H1 (cell line): ENCODE measurements around the gene ASCL1. TPM values are rescaled to one million over a fixed set of nuclear protein-coding genes. Genes with fewer than 3 reads are reported as not detected.

Source experiments
- CTCF ChIA-PET: fragments of 300-600 bp; sonication (Branson Sonifier 250); formaldehyde crosslinking; loops from one replicate; lab custom pipeline; 2021; ENCODE audit not compliant: partially characterized antibody; lab: Charles Lee
- POLR2A ChIA-PET: fragments of 300-600 bp; sonication (Branson Sonifier 250); formaldehyde crosslinking; loops from one replicate; lab custom pipeline; 2021; ENCODE audit warnings: inconsistent platforms; ENCODE audit not compliant: partially characterized antibody; lab: Charles Lee
- DNase-seq, 2 experiments: peaks; one replicate each; pipeline versions ENCODE4 v3.0.0 to v3.0.0-alpha.2; 2010 to 2022; ENCODE audit warnings: low spot score in 2 of 2, low read depth in 1 of 2, mixed read lengths in 1 of 2
- FAIRE-seq: peaks from 2 replicates; lab custom pipeline; 2011; peaks lifted over from hg19 to GRCh38; lab: Jason Lieb, UNC
- H2AFZ ChIP-seq: 2 replicates; pipeline ENCODE4 v1.8.1; 2012; ENCODE audit warnings: low read length, inconsistent platforms
- H2AK5ac ChIP-seq: 2 replicates; pipeline ENCODE4 v1.6.1; 2013; ENCODE audit warnings: low read depth, low read length
- H2BK120ac ChIP-seq: replicated peaks from 2 replicates; pipeline ENCODE3; 2013; ENCODE audit warnings: low read depth, low read length, inconsistent platforms
- H2BK12ac ChIP-seq: 2 replicates; pipeline ENCODE4 v1.6.1; 2013; ENCODE audit warnings: low read depth, low read length
- H2BK15ac ChIP-seq: 2 replicates; pipeline ENCODE4 v1.6.1; 2013; ENCODE audit warnings: low read length
- H2BK20ac ChIP-seq: 2 replicates; pipeline ENCODE4 v1.6.1; 2013; ENCODE audit warnings: low read length
- H2BK5ac ChIP-seq: 2 replicates; pipeline ENCODE4 v1.6.1; 2013; ENCODE audit warnings: low read depth, low read length
- H3K14ac ChIP-seq: 2 replicates; pipeline ENCODE4 v1.6.1; 2013; ENCODE audit warnings: inconsistent platforms; ENCODE audit not compliant: insufficient read length
- H3K18ac ChIP-seq: 2 replicates; pipeline ENCODE4 v1.6.1; 2013; ENCODE audit warnings: low read length; ENCODE audit errors: extremely low read depth
- H3K23ac ChIP-seq: 2 replicates; pipeline ENCODE4 v1.6.1; 2013; ENCODE audit warnings: inconsistent platforms; ENCODE audit not compliant: insufficient read length
- H3K23me2 ChIP-seq: 2 replicates; pipeline ENCODE4 v1.6.1; 2013; ENCODE audit warnings: low read depth, low read length
- H3K27ac ChIP-seq: 2 replicates; pipeline ENCODE4 v1.6.1; 2011; ENCODE audit warnings: low read depth, low read length, inconsistent platforms
- H3K27me3 ChIP-seq, 4 experiments: replicated peaks in 1 of 4; 1 replicate in 1 of 4; 2 replicates in 3 of 4; pipeline versions ENCODE4 v1.6.1 to v1.8.1; 2011 to 2013; ENCODE audit warnings: low read length in 3 of 4, mild to moderate bottlenecking in 3 of 4, inconsistent platforms in 2 of 4, mixed read lengths in 2 of 4, moderate library complexity in 1 of 4; ENCODE audit not compliant: control insufficient read depth in 3 of 4, insufficient read depth in 3 of 4; ENCODE audit errors: extremely low read depth in 1 of 4
- H3K36me3 ChIP-seq, 4 experiments: 2 replicates each; pipeline versions ENCODE4 v1.6.1 to v1.8.1; 2011 to 2013; ENCODE audit warnings: mild to moderate bottlenecking in 4 of 4, low read length in 3 of 4, moderate library complexity in 2 of 4, control low read depth in 1 of 4, inconsistent platforms in 1 of 4; ENCODE audit not compliant: insufficient read depth in 4 of 4, control insufficient read depth in 2 of 4
- H3K4ac ChIP-seq: replicated peaks from 2 replicates; pipeline ENCODE3; 2013; ENCODE audit warnings: low read length, low read depth, mixed read lengths, inconsistent platforms; ENCODE audit not compliant: insufficient read length
- H3K4me1 ChIP-seq, 4 experiments: replicated peaks in 1 of 4; 1 replicate in 1 of 4; 2 replicates in 3 of 4; pipeline versions ENCODE4 v1.6.1 to v1.8.1; 2011 to 2013; ENCODE audit warnings: low read length in 3 of 4, inconsistent platforms in 2 of 4, mixed read lengths in 1 of 4; ENCODE audit not compliant: insufficient read depth in 4 of 4, control insufficient read depth in 3 of 4
- H3K4me2 ChIP-seq, 2 experiments: 2 replicates each; pipeline versions ENCODE4 v1.6.1 to v1.8.1; 2011 to 2013; ENCODE audit warnings: low read depth in 2 of 2, low read length in 2 of 2, control low read depth in 1 of 2, inconsistent platforms in 1 of 2, mild to moderate bottlenecking in 1 of 2; ENCODE audit not compliant: insufficient read depth in 1 of 2
- H3K4me3 ChIP-seq, 4 experiments: fragments of 200-600, 300-600 bp in 1 of 4; sonication (generic), shearing (Covaris generic), sonication (Bioruptor Twin) in 1 of 4; 2 replicates each; pipeline versions ENCODE4 v1.5.1 to v1.8.1; 2011 to 2016; ENCODE audit warnings: low read length in 4 of 4, low read depth in 3 of 4, control low read depth in 2 of 4, inconsistent platforms in 2 of 4, mild to moderate bottlenecking in 2 of 4, mixed read lengths in 1 of 4, moderate library complexity in 1 of 4; ENCODE audit not compliant: insufficient read depth in 2 of 4; ENCODE audit errors: extremely low read depth in 1 of 4
- H3K56ac ChIP-seq: replicated peaks from 2 replicates; pipeline ENCODE3; 2013; ENCODE audit warnings: low read depth, mild to moderate bottlenecking, mixed read lengths, low read length, inconsistent platforms; ENCODE audit not compliant: insufficient read length
- H3K79me1 ChIP-seq: 2 replicates; pipeline ENCODE4 v1.6.1; 2013; ENCODE audit warnings: low read depth, low read length, control low read depth
- H3K79me2 ChIP-seq, 2 experiments: 2 replicates each; pipeline versions ENCODE4 v1.6.1 to v1.8.1; 2012 to 2013; ENCODE audit warnings: low read length in 2 of 2, mild to moderate bottlenecking in 2 of 2, inconsistent platforms in 1 of 2; ENCODE audit not compliant: insufficient read depth in 2 of 2, control insufficient read depth in 1 of 2
- H3K9ac ChIP-seq, 4 experiments: replicated peaks in 1 of 4; 1 replicate in 1 of 4; 2 replicates in 3 of 4; pipeline versions ENCODE4 v1.6.1 to v1.8.1; 2011 to 2013; ENCODE audit warnings: low read depth in 3 of 4, low read length in 3 of 4, control low read depth in 2 of 4, mild to moderate bottlenecking in 2 of 4, moderate library complexity in 2 of 4, inconsistent platforms in 1 of 4; ENCODE audit errors: extremely low read depth in 1 of 4
- H3K9me3 ChIP-seq, 2 experiments: 2 replicates each; pipeline versions ENCODE4 v1.6.1 to v1.8.1; 2012 to 2013; ENCODE audit warnings: mild to moderate bottlenecking in 2 of 2, moderate library complexity in 2 of 2, control low read depth in 1 of 2, inconsistent platforms in 1 of 2, low read depth in 1 of 2, low read length in 1 of 2, mixed read lengths in 1 of 2; ENCODE audit not compliant: insufficient read depth in 2 of 2
- H4K20me1 ChIP-seq, 2 experiments: replicated peaks in 1 of 2; 2 replicates each; pipeline versions ENCODE3 to v1.8.1; 2011 to 2013; ENCODE audit warnings: inconsistent platforms in 2 of 2, low read length in 2 of 2, mild to moderate bottlenecking in 1 of 2; ENCODE audit not compliant: insufficient read depth in 2 of 2, control insufficient read depth in 1 of 2
- H4K5ac ChIP-seq: 2 replicates; pipeline ENCODE4 v1.6.1; 2013; ENCODE audit warnings: low read length, low read depth, mixed read lengths, inconsistent platforms; ENCODE audit not compliant: insufficient read length
- H4K8ac ChIP-seq: 2 replicates; pipeline ENCODE4 v1.8.0; 2013; ENCODE audit warnings: mild to moderate bottlenecking, moderate library complexity, low read length, inconsistent platforms; ENCODE audit not compliant: insufficient read depth; ENCODE audit errors: extremely low read depth
- H4K91ac ChIP-seq: replicated peaks from 2 replicates; pipeline ENCODE3; 2013; ENCODE audit warnings: low read length, mixed read lengths, inconsistent platforms; ENCODE audit not compliant: insufficient read length
- HDAC2 ChIP-seq, 2 experiments: fragments of 300-600 bp in 1 of 2; sonication (generic) in 1 of 2; IDR thresholded peaks; 2 replicates each; pipeline ENCODE4 v1.6.1; 2011 to 2012; ENCODE audit warnings: low read depth in 2 of 2, low read length in 2 of 2, mild to moderate bottlenecking in 2 of 2, moderate library complexity in 2 of 2, borderline replicate concordance in 1 of 2, inconsistent platforms in 1 of 2
- RNF2 ChIP-seq: fragments of 200-900, 300-1000 bp; sonication (generic); IDR thresholded peaks from 2 replicates; pipeline ENCODE4 v1.7.1; 2016; ENCODE audit warnings: borderline replicate concordance, low read depth, mild to moderate bottlenecking, antibody characterized with exemption, low read length; ENCODE audit not compliant: poor library complexity, severe bottlenecking; ENCODE audit errors: missing control alignments
- WGBS, 2 experiments: shearing (Covaris generic) in 1 of 2; methylation state at CpG; one replicate each; pipeline versions ENCODE4 v1.1.6 to v1.1.7; 2013 to 2015; ENCODE audit warnings: low lambda C conversion rate in 2 of 2, mixed read lengths in 2 of 2, inconsistent platforms in 1 of 2, low coverage in 1 of 2, missing lambda C conversion rate in 1 of 2; ENCODE audit not compliant: insufficient replicate concordance in 2 of 2, insufficient coverage in 1 of 2, insufficient read length in 1 of 2; ENCODE audit errors: extremely low coverage in 1 of 2, missing lambda C conversion rate in 1 of 2; 5-methylcytosine and 5-hydroxymethylcytosine counted together
- polyA plus RNA-seq, 7 experiments: library from polyadenylated mRNA; depleted of rRNA in 3 of 7; stranded (reverse) in 5 of 7; unstranded in 2 of 7; fragments of >200 nt in 5 of 7; fragments of 200-250 nt in 2 of 7; gene quantifications; 1 replicate in 5 of 7; 2 replicates in 1 of 7; 4 replicates in 1 of 7; pipeline versions ENCODE4 v1.2.1 to v1.2.3, GENCODE V29; 2011 to 2013; ENCODE audit warnings: missing spikeins in 2 of 7, mixed read lengths in 2 of 7
- total RNA-seq: library from RNA; stranded (reverse); fragmentation: NEBNext Ultra II Directional; extraction: Animal tissue kit (Norgen Biotek cat#: 25700); gene quantifications from 2 replicates; pipeline ENCODE4 v1.2.1, GENCODE V29; 2021

ASCL1 gene
- total and polyA plus RNA-seq, 2 of the 8 experiments (the other 6 are each of a cell fraction or from before 2014, with no cell fraction given) = 0.12 TPM; not detected in 1

GRCh38 chr12:102933168-102933567 lies 24.3 kb upstream of the ASCL1 start:
- Histone ChIP-seq H3K18ac (no peak overlapping the region), H3K23me2 (no peaks in the 10 kb centered on the region), H2BK5ac (no peak overlapping the region), H2BK15ac (no peak overlapping the region), H4K91ac (no peak overlapping the region), H3K14ac (no peak overlapping the region), H4K5ac (no peak overlapping the region), H3K79me1 (no peaks in the 10 kb centered on the region), H3K36me3 (no peaks in the 10 kb centered on the region), H3K4me3 (no peak overlapping the region; a peak in 1 of 8 replicates), H3K23ac (no peak overlapping the region), H2BK20ac (no peak overlapping the region), H3K79me2 (no peaks in the 10 kb centered on the region), H3K4ac (no peak overlapping the region), H3K4me1 (peaks cover 0 to 10% (median 4%) of the 10 kb centered on the region in 4 experiments; a peak in 5 of 7 replicates), H3K27me3 (no peaks in the 10 kb centered on the region), H3K9me3 (no peaks in the 10 kb centered on the region), H3K4me2 (no peak overlapping the region), H2AFZ (no peak overlapping the region), H4K20me1 (no peaks in the 10 kb centered on the region), H2BK12ac (no peak overlapping the region), H2BK120ac (no peak overlapping the region), H2AK5ac (no peak overlapping the region), H3K9ac (no peak overlapping the region), H3K56ac (no peak overlapping the region), H3K27ac (no peak overlapping the region), H4K8ac (no peak overlapping the region)
- no peak for TF ChIP-seq RNF2
- peak in 1 of 2 experiments; percentile 26; a peak in 1 of 4 replicates for TF ChIP-seq HDAC2 (IDR thresholded peaks at IDR 0.05; ENCODE audit: borderline replicate concordance in 1 of 2, low read depth in 2 of 2, low read length in 2 of 2)
- DNase-seq (no peak), FAIRE-seq (no peak)
- ChIA-PET CTCF (interaction anchor here (1.1 kb wide), 1 partner anchor 15 kb away, joined by 3 read pairs; no protein-coding TSS in a partner anchor), POLR2A (no interaction called here)
- WGBS, 2 experiments = 55% methylated on average over 1 of the region's 1 CpG; no CpG with 5 or more reads in 1 of the 2 experiments
